Astrocyte of the spinal cord (primary cell): ENCODE measurements around the gene ZNF428.
"Not testable (repeated sequence)": the region's sequence is repeated elsewhere in the genome, so short reads cannot be mapped to it uniquely, and the experiment has no call there.

Source experiments
- DNase-seq: peaks from one replicate; pipeline ENCODE4 v3.0.0; 2011; ENCODE audit warnings: low read depth, low spot score
- H3K4me3 ChIP-seq: 2 replicates; pipeline ENCODE4 v1.5.1; 2011; ENCODE audit warnings: low read depth, mild to moderate bottlenecking, low read length, moderate library complexity
- CTCF ChIP-seq: IDR thresholded peaks from 2 replicates; pipeline ENCODE4 v1.5.1; 2012; ENCODE audit warnings: low read depth, mild to moderate bottlenecking, low read length, inconsistent platforms
- in situ Hi-C: cut with HindIII; loops from 2 replicates; pipeline ENCODE4 v1.10.0; 2017; ENCODE audit warnings: low sequenced_read_pairs

ZNF428 gene

DNA sequence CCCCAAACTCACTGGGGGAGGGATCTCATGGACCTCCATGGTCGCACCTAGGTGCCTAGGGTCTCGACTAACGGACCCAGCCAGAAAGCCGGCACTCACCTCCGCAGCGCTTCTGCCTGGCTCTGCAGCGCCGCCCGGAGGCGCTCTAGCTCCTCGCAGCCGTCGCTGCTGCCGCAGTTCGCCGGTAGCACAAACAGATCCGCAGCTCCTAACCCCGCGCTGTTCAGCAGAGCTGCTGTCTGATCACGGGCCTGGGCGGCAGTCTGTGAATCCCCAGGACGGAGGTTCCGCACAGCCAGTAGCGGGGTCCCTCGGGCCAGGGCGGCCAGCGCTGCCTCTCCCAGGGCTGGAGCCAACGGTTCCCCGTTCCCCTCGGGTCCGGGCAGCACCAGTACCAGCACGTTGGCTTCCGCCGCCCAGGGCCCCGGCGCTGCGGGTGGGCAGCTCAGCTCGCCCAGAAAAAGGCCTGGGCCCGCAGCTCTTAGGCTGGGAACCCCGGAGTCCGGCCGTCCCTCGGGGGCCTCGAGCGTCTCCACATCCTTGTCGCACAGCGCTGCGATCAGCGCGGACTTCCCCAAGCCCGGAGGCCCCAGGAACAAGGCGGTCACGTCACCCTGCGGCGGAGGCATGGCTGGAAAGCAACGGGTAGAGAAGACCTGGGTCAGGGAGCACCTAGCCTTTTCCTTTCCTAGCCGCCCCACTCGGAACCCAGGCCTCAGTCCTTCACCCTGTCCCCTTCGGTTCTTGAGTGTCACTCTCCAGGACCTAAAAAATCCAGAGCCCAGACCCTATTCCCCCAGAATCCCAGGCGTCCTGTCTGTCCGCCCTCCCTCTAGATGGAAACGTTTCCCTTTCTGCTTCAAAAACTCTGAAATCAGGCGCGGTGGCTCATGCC is 24.5 kb downstream of the ZNF428 start:
- peak overlapping the region; percentile 65 for H3K4me3 ChIP-seq
- peak; percentile 97 for TF ChIP-seq CTCF
- in situ Hi-C loops = no loop called here
- DNase-seq = peak; percentile 63

- in situ Hi-C loops = no loop called here
- no peak for TF ChIP-seq CTCF
- H3K4me3 ChIP-seq = peak overlapping the region; percentile 65
- no peak for DNase-seq
Observed at GRCh38 chr19:43594081-43594697, 25.2 kb downstream of the ZNF428 start.

DNA sequence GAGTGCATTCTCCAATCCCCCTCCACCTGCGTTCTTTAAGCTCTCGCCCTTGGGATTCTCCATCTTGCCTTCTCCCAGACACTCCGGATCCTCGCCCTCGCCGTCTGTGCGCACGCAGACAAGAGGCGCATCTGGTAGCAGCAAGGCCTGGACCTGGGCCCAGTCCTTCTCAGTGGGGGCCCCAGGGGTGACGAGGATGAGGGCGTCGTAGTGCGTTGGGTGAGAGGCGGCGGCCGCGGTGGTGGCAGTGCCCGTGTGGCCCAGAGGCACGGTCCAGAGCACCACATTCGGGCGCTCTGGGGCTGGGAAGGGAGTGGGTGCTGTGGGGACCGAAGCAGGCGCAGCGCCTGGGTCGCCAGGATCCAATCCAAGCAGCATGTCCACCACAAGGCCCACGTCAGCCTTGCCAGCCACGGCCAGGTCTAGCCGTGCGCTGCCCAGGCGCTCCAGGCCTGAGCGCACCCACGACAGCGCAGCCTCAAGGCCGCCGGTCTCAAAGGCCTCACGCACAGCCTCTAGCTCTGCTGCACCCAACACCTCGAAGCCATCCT is 26.6 kb downstream of the ZNF428 start:
- in situ Hi-C loops = no loop called here
- no peak for DNase-seq
- no peak for TF ChIP-seq CTCF
- H3K4me3 ChIP-seq = no peak overlapping the region

GRCh38 chr19:43591904-43592772 is 27.3 kb downstream of the ZNF428 start:
- no peak overlapping the region for H3K4me3 ChIP-seq
- no peak for DNase-seq
- in situ Hi-C loops = no loop called here
- TF ChIP-seq CTCF = no peak

DNA sequence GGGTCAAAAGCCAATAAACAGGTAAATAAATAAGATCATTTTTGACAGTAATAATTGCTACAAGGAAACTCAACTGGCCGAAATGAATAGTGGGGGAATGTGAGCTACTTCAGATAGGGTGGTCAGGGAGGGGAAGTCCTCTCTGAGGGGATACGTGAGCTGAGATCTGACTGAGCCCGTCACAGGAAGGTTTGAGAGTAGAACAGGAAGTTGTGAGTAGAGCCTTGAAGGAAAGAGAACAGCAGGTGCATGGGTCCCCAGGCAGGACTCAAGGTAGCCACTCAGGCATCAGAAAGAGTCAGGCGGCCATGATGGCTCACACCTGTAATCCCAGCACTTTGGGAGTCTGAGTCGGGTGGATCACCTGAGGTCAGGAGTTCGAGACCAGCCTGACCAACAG is 29.8 kb downstream of the ZNF428 start:
- TF ChIP-seq CTCF = no peak
- no peak for DNase-seq
- no peak overlapping the region for H3K4me3 ChIP-seq
- in situ Hi-C loops = no loop called here

DNA sequence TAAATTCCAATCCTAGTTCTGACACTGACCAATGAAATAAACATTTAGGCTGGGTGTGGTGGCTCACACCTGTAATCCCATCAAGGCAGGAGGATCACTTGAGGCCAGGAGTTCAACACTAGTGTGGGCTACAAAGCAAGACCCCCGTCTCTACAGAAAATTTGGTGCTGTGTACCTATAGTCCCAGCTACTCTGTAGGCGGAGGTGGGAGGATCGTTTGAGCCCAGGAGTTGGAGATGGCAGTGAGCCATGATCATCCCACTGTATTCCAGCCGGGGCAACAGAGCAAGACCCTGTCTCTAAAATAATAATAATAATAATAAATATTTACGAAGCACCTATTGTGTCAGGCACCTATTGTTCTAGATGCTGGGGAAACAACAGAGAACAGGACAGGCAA is 30.2 kb downstream of the ZNF428 start:
- in situ Hi-C loops = no loop called here
- TF ChIP-seq CTCF = no peak
- no peak overlapping the region for H3K4me3 ChIP-seq
- DNase-seq = no peak

- DNase-seq, H3K4me3 ChIP-seq, in situ Hi-C loops: not testable (repeated sequence)
Observed at GRCh38 chr19:43587029-43587428, 32.4 kb downstream of the ZNF428 start.
